H1 (cell line): Measurements from ENCODE around the gene SEH1L. TPM values are rescaled to one million over a fixed set of nuclear protein-coding genes. Genes with fewer than 3 reads are reported as not detected.

Experiments
- CHD7 ChIP-seq: fragments of 300-600 bp; sonication (generic); IDR thresholded peaks from 2 replicates; pipeline ENCODE4 v1.7.1; 2012; ENCODE audit warnings: low read length, moderate library complexity, mild to moderate bottlenecking, inconsistent platforms; ENCODE audit not compliant: insufficient replicate concordance
- GABPA ChIP-seq: IDR thresholded peaks from 2 replicates; pipeline ENCODE4 v1.6.1; 2011; ENCODE audit warnings: mild to moderate bottlenecking, low read length, moderate library complexity, borderline replicate concordance; ENCODE audit not compliant: insufficient read depth
- JUND ChIP-seq: IDR thresholded peaks from 2 replicates; pipeline ENCODE4 v1.6.1; 2011; ENCODE audit warnings: mild to moderate bottlenecking, improper control_type of control experiment, low read length
- KDM4A ChIP-seq: IDR thresholded peaks from one replicate; pipeline ENCODE4 v1.7.1; 2012; ENCODE audit warnings: low read depth, mild to moderate bottlenecking, moderate library complexity, low read length, inconsistent platforms; ENCODE audit not compliant: severe bottlenecking
- NRF1 ChIP-seq: IDR thresholded peaks from 2 replicates; pipeline ENCODE4 v1.6.1; 2011; ENCODE audit warnings: mild to moderate bottlenecking, low read depth, low read length, improper control_type of control experiment
- POLR2A ChIP-seq, 2 experiments: IDR thresholded peaks; 1 replicate in 1 of 2; 2 replicates in 1 of 2; pipeline ENCODE4 v1.6.1; 2011; ENCODE audit warnings: low read depth in 2 of 2, low read length in 2 of 2, mild to moderate bottlenecking in 2 of 2; ENCODE audit errors: control extremely low read depth in 1 of 2
- RFX5 ChIP-seq: IDR thresholded peaks from 2 replicates; pipeline ENCODE4 v1.6.1; 2011; ENCODE audit warnings: low read depth, low read length, improper control_type of control experiment, borderline replicate concordance
- RXRA ChIP-seq: IDR thresholded peaks from 2 replicates; pipeline ENCODE4 v1.6.1; 2011; ENCODE audit warnings: low read depth, mild to moderate bottlenecking, low read length, moderate library complexity; ENCODE audit not compliant: insufficient read depth
- SP4 ChIP-seq: IDR thresholded peaks from 2 replicates; pipeline ENCODE4 v1.6.1; 2012; ENCODE audit warnings: low read length, inconsistent platforms
- SRF ChIP-seq: IDR thresholded peaks from 2 replicates; pipeline ENCODE4 v1.6.1; 2011; ENCODE audit warnings: mild to moderate bottlenecking, low read depth, low read length, moderate library complexity
- TAF1 ChIP-seq: IDR thresholded peaks from 2 replicates; pipeline ENCODE4 v1.6.1; 2011; ENCODE audit warnings: mild to moderate bottlenecking, low read depth, low read length
- USF2 ChIP-seq: IDR thresholded peaks from 2 replicates; pipeline ENCODE4 v1.6.1; 2011; ENCODE audit warnings: low read length, improper control_type of control experiment
- polyA plus RNA-seq, 7 experiments: library from polyadenylated mRNA; depleted of rRNA in 3 of 7; stranded (reverse) in 5 of 7; unstranded in 2 of 7; fragments of >200 nt in 5 of 7; fragments of 200-250 nt in 2 of 7; gene quantifications; 1 replicate in 5 of 7; 2 replicates in 1 of 7; 4 replicates in 1 of 7; pipeline versions ENCODE4 v1.2.1 to v1.2.3, GENCODE V29; 2011 to 2013; ENCODE audit warnings: missing spikeins in 2 of 7, mixed read lengths in 2 of 7
- total RNA-seq: library from RNA; stranded (reverse); fragmentation: NEBNext Ultra II Directional; extraction: Animal tissue kit (Norgen Biotek cat#: 25700); gene quantifications from 2 replicates; pipeline ENCODE4 v1.2.1, GENCODE V29; 2021

The SEH1L gene
- total and polyA plus RNA-seq, 2 of the 8 experiments (the other 6 are each of a cell fraction or from before 2014, with no cell fraction given): 41.7 to 96.7 TPM

GRCh38 chr18:12944709-12945108 lies 3.1 kb upstream of the SEH1L start (continued):
- TF ChIP-seq CHD7 (no peak), RXRA (no peak), GABPA (no peak), KDM4A (no peak), SP4 (no peak), JUND (no peak), RFX5 (no peak), USF2 (no peak), POLR2A (IDR thresholded peaks at IDR 0.05; ENCODE audit: control extremely low read depth in 1 of 2, low read depth in 2 of 2, low read length in 2 of 2) (no peak), SRF (no peak), NRF1 (no peak), TAF1 (no peak)
